ENCODE results near the gene ARHGAP15.

DNA sequence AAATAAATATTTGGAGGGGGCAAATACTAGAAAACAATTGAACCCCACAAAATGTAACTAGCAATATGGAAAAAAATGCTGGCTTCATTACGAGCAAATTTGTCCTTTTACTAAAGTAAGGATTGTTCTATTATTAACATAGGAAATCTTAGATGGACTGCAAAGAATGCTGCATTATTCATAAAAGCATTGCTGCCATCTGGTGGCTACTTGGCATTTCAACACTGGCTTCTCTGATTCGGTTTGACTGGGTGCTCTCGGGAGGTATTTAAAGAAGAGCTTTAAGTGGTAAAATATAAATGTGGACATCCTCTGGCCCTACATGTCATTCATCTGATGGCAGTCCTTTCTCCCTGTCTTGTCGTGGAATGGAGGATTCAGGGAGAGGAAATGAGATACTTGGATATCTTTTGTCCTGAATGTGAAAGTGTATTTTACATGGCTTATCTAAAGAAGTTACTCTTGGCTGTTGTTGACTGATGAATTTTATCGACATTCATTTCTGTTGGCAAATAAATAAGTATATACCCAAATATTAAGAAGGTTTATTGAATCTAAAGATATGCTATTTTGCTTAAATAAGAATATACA, 130.2 kb downstream of the ARHGAP15 start:
- TF ChIP-seq, protein P1, sequence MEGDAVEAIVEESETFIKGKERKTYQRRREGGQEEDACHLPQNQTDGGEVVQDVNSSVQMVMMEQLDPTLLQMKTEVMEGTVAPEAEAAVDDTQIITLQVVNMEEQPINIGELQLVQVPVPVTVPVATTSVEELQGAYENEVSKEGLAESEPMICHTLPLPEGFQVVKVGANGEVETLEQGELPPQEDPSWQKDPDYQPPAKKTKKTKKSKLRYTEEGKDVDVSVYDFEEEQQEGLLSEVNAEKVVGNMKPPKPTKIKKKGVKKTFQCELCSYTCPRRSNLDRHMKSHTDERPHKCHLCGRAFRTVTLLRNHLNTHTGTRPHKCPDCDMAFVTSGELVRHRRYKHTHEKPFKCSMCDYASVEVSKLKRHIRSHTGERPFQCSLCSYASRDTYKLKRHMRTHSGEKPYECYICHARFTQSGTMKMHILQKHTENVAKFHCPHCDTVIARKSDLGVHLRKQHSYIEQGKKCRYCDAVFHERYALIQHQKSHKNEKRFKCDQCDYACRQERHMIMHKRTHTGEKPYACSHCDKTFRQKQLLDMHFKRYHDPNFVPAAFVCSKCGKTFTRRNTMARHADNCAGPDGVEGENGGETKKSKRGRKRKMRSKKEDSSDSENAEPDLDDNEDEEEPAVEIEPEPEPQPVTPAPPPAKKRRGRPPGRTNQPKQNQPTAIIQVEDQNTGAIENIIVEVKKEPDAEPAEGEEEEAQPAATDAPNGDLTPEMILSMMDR (IDR thresholded peaks at IDR 0.05; ENCODE audit: poor library complexity, severe bottlenecking) = peak; percentile 86
- TF ChIP-seq RAD21 (conservative IDR thresholded peaks at IDR 0.05) (peak; percentile 79), POLR2AphosphoS5 (IDR thresholded peaks at IDR 0.05) (no peak), EZH2 (IDR thresholded peaks at IDR 0.05; ENCODE audit: borderline replicate concordance, insufficient read depth, low read length, poor library complexity, severe bottlenecking) (no peak)
